MM.1S (cell line): ENCODE data around the gene COPZ2.

Experiments
- CTCF ChIP-seq: fragments of 300-600 bp; sonication (generic); IDR thresholded peaks from 2 replicates; pipeline ENCODE4 v1.5.1; 2016; ENCODE audit warnings: antibody characterized with exemption, low read length, mixed read lengths
- EZH2 ChIP-seq: fragments of 300-600 bp; sonication (generic); optimal IDR thresholded peaks from 2 replicates; pipeline ENCODE3; 2017; ENCODE audit warnings: low read depth, mild to moderate bottlenecking, antibody characterized with exemption, low read length, mixed read lengths
- EZH2phosphoT487 ChIP-seq: fragments of 300-600 bp; sonication (generic); IDR thresholded peaks from 2 replicates; pipeline ENCODE4 v1.6.1; 2018; ENCODE audit warnings: antibody characterized with exemption, low read length

- TF ChIP-seq CTCF: no peak
- no peak for TF ChIP-seq EZH2
- no peak for TF ChIP-seq EZH2phosphoT487
These were observed 22.7 kb upstream of the COPZ2 start for GRCh38 chr17:48060249-48060648.
